PC-3 (cell line): ENCODE measurements around the gene PTH1R. TPM values are rescaled to one million over a fixed set of nuclear protein-coding genes. Genes with fewer than 3 reads are reported as not detected.

Experiments
- ATAC-seq: fragments of 200-7000 bp; cut with Tn5 transposase; 2 replicates; pipeline ENCODE4 v1.9.1; 2020; ENCODE audit warnings: mild to moderate bottlenecking, moderate library complexity
- BruUV-seq: library from RNA; stranded (reverse); fragments of 400-500 nt; replicated peaks from 2 replicates; lab custom pipeline; 2021; lab: Mats Ljungman, UMichigan
- CTCF ChIA-PET: fragments of 300-600 bp; sonication (Branson Sonifier 250); formaldehyde crosslinking; loops from one replicate; lab custom pipeline; 2022; ENCODE audit warnings: antibody characterized with exemption; lab: Charles Lee
- POLR2A ChIA-PET: fragments of 300-600 bp; sonication (Branson Sonifier 250); formaldehyde crosslinking; loops from one replicate; lab custom pipeline; 2022; ENCODE audit warnings: antibody characterized with exemption; ENCODE audit not compliant: unreplicated experiment; lab: Charles Lee
- DNase-seq: peaks from one replicate; pipeline ENCODE4 v3.0.0-alpha.2; 2015
- H2AFZ ChIP-seq: fragments of 300-600 bp; sonication (generic); 2 replicates; pipeline ENCODE4 v1.6.0; 2016; ENCODE audit warnings: antibody characterized with exemption, low read length
- H3F3A ChIP-seq: fragments of 300-600 bp; sonication (generic); one replicate; pipeline ENCODE4 v1.6.0; 2017; ENCODE audit warnings: antibody characterized with exemption, low read length, control low read depth, mild to moderate bottlenecking; ENCODE audit not compliant: unreplicated experiment
- H3K27ac ChIP-seq: fragments of 300-600 bp; sonication (generic); 2 replicates; pipeline ENCODE4 v1.5.1; 2016; ENCODE audit warnings: mild to moderate bottlenecking, low read length
- H3K27me3 ChIP-seq: fragments of 300-600 bp; sonication (generic); 2 replicates; pipeline ENCODE4 v1.6.1; 2016; ENCODE audit warnings: low read length, mixed read lengths
- H3K36me3 ChIP-seq: fragments of 300-600 bp; sonication (generic); 2 replicates; pipeline ENCODE4 v1.6.1; 2016; ENCODE audit warnings: low read depth, mixed run types, low read length, mixed read lengths
- H3K4me1 ChIP-seq: fragments of 300-600 bp; sonication (generic); 2 replicates; pipeline ENCODE4 v1.5.1; 2016; ENCODE audit warnings: low read length; ENCODE audit not compliant: insufficient read depth
- H3K4me2 ChIP-seq: fragments of 300-600 bp; sonication (generic); 2 replicates; pipeline ENCODE4 v1.6.0; 2016; ENCODE audit warnings: low read length
- H3K4me3 ChIP-seq: fragments of 300-600 bp; sonication (generic); 2 replicates; pipeline ENCODE4 v1.5.1; 2016; ENCODE audit warnings: mild to moderate bottlenecking, low read length, mixed read lengths
- H3K79me2 ChIP-seq: fragments of 300-600 bp; sonication (generic); 2 replicates; pipeline ENCODE4 v1.6.1; 2017; ENCODE audit warnings: low read length, mixed read lengths
- H3K9ac ChIP-seq: fragments of 300-600 bp; sonication (generic); 2 replicates; pipeline ENCODE4 v1.6.0; 2016; ENCODE audit warnings: mild to moderate bottlenecking, low read length
- H3K9me2 ChIP-seq: fragments of 300-600 bp; sonication (generic); replicated peaks from 2 replicates; pipeline ENCODE4 v1.6.1; 2016; ENCODE audit warnings: mixed run types, low read length, mixed read lengths
- H3K9me3 ChIP-seq: fragments of 300-600 bp; sonication (generic); 2 replicates; pipeline ENCODE4 v1.6.1; 2016; ENCODE audit warnings: low read length, mixed read lengths
- H4K20me1 ChIP-seq: fragments of 300-600 bp; sonication (generic); 2 replicates; pipeline ENCODE4 v1.6.1; 2016; ENCODE audit warnings: low read length, mixed read lengths
- EZH2 ChIP-seq: fragments of 300-600 bp; sonication (generic); IDR thresholded peaks from one replicate; pipeline ENCODE4 v1.6.1; 2017; ENCODE audit warnings: antibody characterized with exemption, mild to moderate bottlenecking, low read length; ENCODE audit not compliant: unreplicated experiment
- EZH2phosphoT487 ChIP-seq: fragments of 300-600 bp; sonication (generic); IDR thresholded peaks from 2 replicates; pipeline ENCODE4 v1.6.1; 2018; ENCODE audit warnings: mild to moderate bottlenecking, antibody characterized with exemption, low read length, borderline replicate concordance
- intact Hi-C: fragments of 100-400 bp; cut with micrococcal nuclease; formaldehyde crosslinking; loops from 2 replicates; pipeline ENCODE4 v1.9.0; 2023
- total RNA-seq: library from RNA; depleted of rRNA; stranded (reverse); fragments of >200 nt; gene quantifications from 2 replicates; pipeline ENCODE4 v1.2.3, GENCODE V29; 2014
- TF ChIP-seq, protein P1 (sequence below): fragments of 300-600 bp; sonication (generic); conservative IDR thresholded peaks from 2 replicates; pipeline ENCODE4 v1.5.1; 2017; ENCODE audit warnings: antibody characterized with exemption, low read depth, mild to moderate bottlenecking, low read length

The PTH1R gene
- total RNA-seq, 1 experiment from 2014 or later, result not detected

DNA sequence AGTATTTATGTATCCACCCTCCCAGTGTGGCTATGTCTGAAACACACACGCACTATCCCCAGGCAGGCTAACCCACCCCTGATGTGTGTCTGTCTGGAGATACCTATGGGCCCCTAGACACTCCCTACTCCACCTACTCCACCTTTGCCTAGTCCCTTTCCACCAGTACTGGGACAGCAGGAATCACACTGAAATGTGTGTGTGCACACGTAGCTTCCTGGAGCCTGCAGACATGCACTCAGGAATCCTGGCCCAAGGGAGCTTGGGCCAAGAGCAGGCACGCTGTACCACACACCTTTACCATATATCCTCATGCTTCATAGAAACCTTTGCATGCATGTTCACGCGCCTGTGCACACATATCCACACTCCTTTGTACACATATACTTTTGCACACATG is 6.9 kb upstream of the PTH1R start:
- CTCF ChIA-PET, result no interaction called here
- Histone ChIP-seq H3K4me3 (no peak overlapping the region), H3K4me1 (no peaks in the 10 kb centered on the region), H2AFZ (no peak overlapping the region), H3K79me2 (no peaks in the 10 kb centered on the region), H3K9me2 (no peaks in the 10 kb centered on the region), H3K9me3 (no peaks in the 10 kb centered on the region), H3K36me3 (no peaks in the 10 kb centered on the region), H3K27me3 (no peaks in the 10 kb centered on the region), H3K4me2 (no peak overlapping the region), H3K27ac (no peak overlapping the region), H3F3A (no peaks in the 10 kb centered on the region), H4K20me1 (no peaks in the 10 kb centered on the region), H3K9ac (no peak overlapping the region)
- POLR2A ChIA-PET, result no interaction called here
- BruUV-seq, result no TSS peak
- TF ChIP-seq, protein P1, sequence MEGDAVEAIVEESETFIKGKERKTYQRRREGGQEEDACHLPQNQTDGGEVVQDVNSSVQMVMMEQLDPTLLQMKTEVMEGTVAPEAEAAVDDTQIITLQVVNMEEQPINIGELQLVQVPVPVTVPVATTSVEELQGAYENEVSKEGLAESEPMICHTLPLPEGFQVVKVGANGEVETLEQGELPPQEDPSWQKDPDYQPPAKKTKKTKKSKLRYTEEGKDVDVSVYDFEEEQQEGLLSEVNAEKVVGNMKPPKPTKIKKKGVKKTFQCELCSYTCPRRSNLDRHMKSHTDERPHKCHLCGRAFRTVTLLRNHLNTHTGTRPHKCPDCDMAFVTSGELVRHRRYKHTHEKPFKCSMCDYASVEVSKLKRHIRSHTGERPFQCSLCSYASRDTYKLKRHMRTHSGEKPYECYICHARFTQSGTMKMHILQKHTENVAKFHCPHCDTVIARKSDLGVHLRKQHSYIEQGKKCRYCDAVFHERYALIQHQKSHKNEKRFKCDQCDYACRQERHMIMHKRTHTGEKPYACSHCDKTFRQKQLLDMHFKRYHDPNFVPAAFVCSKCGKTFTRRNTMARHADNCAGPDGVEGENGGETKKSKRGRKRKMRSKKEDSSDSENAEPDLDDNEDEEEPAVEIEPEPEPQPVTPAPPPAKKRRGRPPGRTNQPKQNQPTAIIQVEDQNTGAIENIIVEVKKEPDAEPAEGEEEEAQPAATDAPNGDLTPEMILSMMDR, result no peak
- TF ChIP-seq EZH2phosphoT487 (no peak), EZH2 (no peak)
- intact Hi-C loops, result no loop called here
- no peak for ATAC-seq
- DNase-seq, result no peak

DNA sequence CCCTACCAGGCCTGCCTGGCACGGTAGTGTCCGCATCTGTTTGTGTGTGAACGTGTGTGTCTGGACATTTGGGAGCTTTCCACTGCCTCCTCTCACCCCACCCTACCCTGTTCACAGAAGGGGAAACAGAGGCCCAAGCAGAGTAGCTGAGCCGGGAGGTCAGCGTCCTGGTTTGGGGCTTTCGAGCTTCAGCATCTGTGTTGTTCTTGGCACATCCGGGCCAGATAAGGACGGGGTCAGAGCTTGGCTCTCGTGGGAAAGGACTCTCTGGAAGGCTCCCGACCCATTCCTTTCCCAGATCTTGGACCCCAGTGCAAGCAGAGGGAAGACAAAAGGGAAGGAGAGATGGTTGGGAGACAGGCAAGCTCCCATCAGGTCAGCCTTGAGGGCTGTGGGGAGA is 6.3 kb upstream of the PTH1R start:
- Histone ChIP-seq H3K9me2 (no peaks in the 10 kb centered on the region), H3K27me3 (no peaks in the 10 kb centered on the region), H4K20me1 (no peaks in the 10 kb centered on the region), H2AFZ (no peak overlapping the region), H3K36me3 (no peaks in the 10 kb centered on the region), H3K4me2 (no peak overlapping the region), H3K4me3 (no peak overlapping the region), H3K9me3 (no peaks in the 10 kb centered on the region), H3K9ac (no peak overlapping the region), H3K4me1 (no peaks in the 10 kb centered on the region), H3K79me2 (no peaks in the 10 kb centered on the region), H3F3A (no peaks in the 10 kb centered on the region), H3K27ac (no peak overlapping the region)
- intact Hi-C loops, result no loop called here
- ATAC-seq, result no peak
- no peak for DNase-seq
- CTCF ChIA-PET, result no interaction called here
- POLR2A ChIA-PET, result no interaction called here
- TF ChIP-seq, protein P1, result no peak
- TF ChIP-seq EZH2 (no peak), EZH2phosphoT487 (no peak)
- no TSS peak for BruUV-seq

DNA sequence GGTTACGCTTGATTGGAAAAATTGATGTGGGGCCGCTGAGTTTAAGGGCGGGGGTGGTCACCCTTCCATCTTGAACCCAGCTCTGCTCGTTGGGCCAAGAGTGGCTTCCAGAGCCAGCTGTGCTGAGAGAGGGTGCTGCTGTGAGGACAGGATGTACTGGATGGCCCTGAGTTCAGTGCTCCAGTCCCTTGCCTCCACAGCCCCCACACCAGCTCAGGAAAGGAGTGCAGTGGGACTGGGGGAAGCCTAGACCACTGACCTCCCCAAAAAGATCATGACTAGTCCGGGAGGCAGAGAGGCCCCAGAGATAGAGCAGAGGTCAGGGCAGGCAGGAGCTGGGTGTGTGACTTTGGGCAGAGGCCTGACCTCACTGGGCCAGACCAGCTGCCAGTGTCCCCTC is 4.0 kb upstream of the PTH1R start:
- CTCF ChIA-PET, result no interaction called here
- H3K36me3 ChIP-seq, result no peaks in the 10 kb centered on the region
- H3K4me3 ChIP-seq, result no peak overlapping the region
- no peak overlapping the region for H3K9ac ChIP-seq
- ATAC-seq, result no peak
- H2AFZ ChIP-seq, result no peak overlapping the region
- H3K9me2 ChIP-seq, result no peaks in the 10 kb centered on the region
- no TSS peak for BruUV-seq
- H3K27me3 ChIP-seq, result no peaks in the 10 kb centered on the region
- DNase-seq, result no peak
- H3K79me2 ChIP-seq, result no peaks in the 10 kb centered on the region
- no peaks in the 10 kb centered on the region for H3F3A ChIP-seq
- H4K20me1 ChIP-seq, result no peaks in the 10 kb centered on the region
- TF ChIP-seq EZH2, result no peak
- TF ChIP-seq, protein P1, result no peak
- no peak for TF ChIP-seq EZH2phosphoT487
- no peak overlapping the region for H3K4me2 ChIP-seq
- intact Hi-C loops, result no loop called here
- POLR2A ChIA-PET, result no interaction called here
- H3K9me3 ChIP-seq, result no peaks in the 10 kb centered on the region
- H3K27ac ChIP-seq, result no peak overlapping the region
- no peaks in the 10 kb centered on the region for H3K4me1 ChIP-seq
